GM19372 (cell line): ENCODE measurements around the gene FIBCD1.

Experiments
- ATAC-seq: cut with Tn5 transposase; IDR thresholded peaks from one replicate; pipeline ENCODE4 v1.9.1; 2021; ENCODE audit warnings: mild to moderate bottlenecking, low read depth, moderate library complexity; ENCODE audit not compliant: unreplicated experiment

Gene FIBCD1

GRCh38 chr9:130924448-130924788 is 14.6 kb downstream of the FIBCD1 start:
- ATAC-seq, result no peak

GRCh38 chr9:130923611-130924447 is 15.2 kb downstream of the FIBCD1 start:
- no peak for ATAC-seq

- ATAC-seq, result no peak
Measured at GRCh38 chr9:130922893-130923610, 16.0 kb downstream of the FIBCD1 start.

GRCh38 chr9:130921989-130922892 is 16.8 kb downstream of the FIBCD1 start:
- ATAC-seq, result no peak

GRCh38 chr9:130921300-130921988 is 17.6 kb downstream of the FIBCD1 start:
- ATAC-seq, result no peak

- no peak for ATAC-seq
Measured at GRCh38 chr9:130920762-130921299, 18.2 kb downstream of the FIBCD1 start.

GRCh38 chr9:130920233-130920632 is 18.8 kb downstream of the FIBCD1 start:
- no peak for ATAC-seq

GRCh38 chr9:130919559-130920145 is 19.4 kb downstream of the FIBCD1 start:
- ATAC-seq, result no peak

- ATAC-seq, result no peak
Measured at GRCh38 chr9:130918826-130919558, 20.1 kb downstream of the FIBCD1 start.

- no peak for ATAC-seq
Measured at GRCh38 chr9:130918101-130918825, 20.8 kb downstream of the FIBCD1 start.

GRCh38 chr9:130917168-130917960 is 21.7 kb downstream of the FIBCD1 start:
- ATAC-seq, result no peak

- ATAC-seq, result no peak
Measured at GRCh38 chr9:130915096-130915447, 24.0 kb downstream of the FIBCD1 start.

GRCh38 chr9:130914417-130915095 is 24.5 kb downstream of the FIBCD1 start:
- no peak for ATAC-seq

- no peak for ATAC-seq
Measured at GRCh38 chr9:130913599-130914416, 25.2 kb downstream of the FIBCD1 start.

- no peak for ATAC-seq
Measured at GRCh38 chr9:130912932-130913598, 26.0 kb downstream of the FIBCD1 start.
